Myocyte (in vitro differentiated cells): ENCODE measurements around the gene LRG1. TPM values are rescaled to one million over a fixed set of nuclear protein-coding genes. Genes with fewer than 3 reads are reported as not detected.
"Not testable (repeated sequence)": the region's sequence is repeated elsewhere in the genome, so short reads cannot be mapped to it uniquely, and the experiment has no call there.

Experiments
- DNase-seq: peaks from one replicate; pipeline ENCODE4 v3.0.0-alpha.2; 2012; ENCODE audit warnings: low read depth
- total RNA-seq: library from RNA; depleted of rRNA; stranded (reverse); fragments of >200 nt; gene quantifications from 2 replicates; pipeline ENCODE4 v1.2.3, GENCODE V29; 2014

Gene LRG1
- total RNA-seq, 1 donor from 2014 or later, result 0.05 TPM

- DNase-seq, result no peak
Observed at GRCh38 chr19:4553092-4553695, 13.4 kb upstream of the LRG1 start.

GRCh38 chr19:4552525-4552819 lies 12.6 kb upstream of the LRG1 start:
- DNase-seq, result no peak

GRCh38 chr19:4550479-4551050 lies 10.7 kb upstream of the LRG1 start:
- DNase-seq, result no peak

GRCh38 chr19:4550018-4550417 lies 10.2 kb upstream of the LRG1 start:
- DNase-seq, result no peak

GRCh38 chr19:4548238-4548584 lies 8.4 kb upstream of the LRG1 start:
- DNase-seq, result no peak

GRCh38 chr19:4547303-4548237 lies 7.7 kb upstream of the LRG1 start:
- DNase-seq, result no peak

GRCh38 chr19:4543842-4544647 lies 4.2 kb upstream of the LRG1 start:
- DNase-seq, result no peak

GRCh38 chr19:4542896-4543841 lies 3.3 kb upstream of the LRG1 start:
- no peak for DNase-seq

- DNase-seq, result not testable (repeated sequence)
Observed at GRCh38 chr19:4541806-4542145, 1.9 kb upstream of the LRG1 start.

- no peak for DNase-seq
Observed at GRCh38 chr19:4541114-4541805, 1.4 kb upstream of the LRG1 start.

- DNase-seq, result no peak
Observed at GRCh38 chr19:4539169-4539692, 605 bp downstream of the LRG1 start.

- DNase-seq, result no peak
Observed at GRCh38 chr19:4538601-4538954, 1.3 kb downstream of the LRG1 start.

- DNase-seq, result no peak
Observed at GRCh38 chr19:4537953-4538600, 1.8 kb downstream of the LRG1 start.

- peak; percentile 20 for DNase-seq
Observed at GRCh38 chr19:4536798-4537197, 3.0 kb downstream of the LRG1 start.

- DNase-seq, result peak; percentile 54
Observed at GRCh38 chr19:4534836-4535658, 4.8 kb downstream of the LRG1 start, which contains the start of gene PLIN5. Gene PLIN5, minus strand, starts transcription at chr19:4535224. Its CDS starts 1,150 bp downstream, at chr19:4534074.

GRCh38 chr19:4533835-4534424 lies 5.9 kb downstream of the LRG1 start:
- no peak for DNase-seq

- DNase-seq, result no peak
Observed at GRCh38 chr19:4533334-4533733, 6.5 kb downstream of the LRG1 start.

- DNase-seq, result no peak
Observed at GRCh38 chr19:4531562-4532165, 8.2 kb downstream of the LRG1 start.
